Panc1 (cell line): ENCODE data around the gene TENM3.

ENCODE experiments used
- CTCF ChIP-seq: fragments of 450-650 bp; IDR thresholded peaks from 2 replicates; pipeline ENCODE4 v1.5.1; 2017; ENCODE audit warnings: mild to moderate bottlenecking
- POLR2AphosphoS5 ChIP-seq: IDR thresholded peaks from 2 replicates; pipeline ENCODE4 v1.6.1; 2012; ENCODE audit warnings: mild to moderate bottlenecking, low read depth, low read length, moderate library complexity
- TCF7L2 ChIP-seq: IDR thresholded peaks from 2 replicates; pipeline ENCODE4 v1.6.1; 2011; ENCODE audit warnings: mild to moderate bottlenecking, low read depth, low read length, inconsistent platforms

GRCh38 chr4:182286931-182287330 lies 43.7 kb downstream of the TENM3 start:
- TF ChIP-seq POLR2AphosphoS5 (no peak), CTCF (no peak), TCF7L2 (no peak)
